Esophagus squamous epithelium (tissue), 4 donors: ENCODE data around the gene TCL1B.

Source experiments
- POLR2A ChIP-seq, 4 donors: fragments of 450-650 bp; IDR thresholded peaks; one replicate each; pipeline ENCODE4 v1.6.1; 2017; ENCODE audit warnings: antibody characterized with exemption in 4 of 4, mild to moderate bottlenecking in 4 of 4, moderate library complexity in 3 of 4
- TF ChIP-seq, protein P1 (sequence below), 6 experiments: fragments of 450-650 bp in 4 of 6; fragments of 200-600 bp in 2 of 6; sonication (generic) in 2 of 6; IDR thresholded peaks; one replicate each; pipeline ENCODE4 v1.5.1; 2016 to 2019; ENCODE audit warnings: antibody characterized with exemption in 6 of 6, mild to moderate bottlenecking in 4 of 6, moderate library complexity in 4 of 6

DNA sequence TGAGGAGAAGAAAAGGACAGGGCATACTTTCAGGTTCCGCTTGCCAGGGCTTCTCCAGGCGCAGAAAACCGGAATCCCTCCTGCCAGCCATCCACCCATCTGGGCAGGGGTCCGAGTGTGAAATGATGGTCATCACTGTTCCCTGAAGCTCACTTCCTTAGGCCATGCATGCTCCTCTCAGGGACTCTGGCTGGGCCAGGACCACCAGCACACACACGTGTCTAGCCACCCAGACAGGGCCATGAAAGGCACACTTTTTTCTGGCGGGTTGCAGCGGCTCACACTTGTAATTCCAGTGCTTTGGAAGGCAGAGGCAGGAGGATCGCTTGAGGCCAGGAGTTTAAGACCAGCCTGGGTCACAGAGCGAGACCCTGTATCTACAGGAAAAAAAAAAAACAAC lies 26.2 kb downstream of the TCL1B start:
- TF ChIP-seq, protein P1, sequence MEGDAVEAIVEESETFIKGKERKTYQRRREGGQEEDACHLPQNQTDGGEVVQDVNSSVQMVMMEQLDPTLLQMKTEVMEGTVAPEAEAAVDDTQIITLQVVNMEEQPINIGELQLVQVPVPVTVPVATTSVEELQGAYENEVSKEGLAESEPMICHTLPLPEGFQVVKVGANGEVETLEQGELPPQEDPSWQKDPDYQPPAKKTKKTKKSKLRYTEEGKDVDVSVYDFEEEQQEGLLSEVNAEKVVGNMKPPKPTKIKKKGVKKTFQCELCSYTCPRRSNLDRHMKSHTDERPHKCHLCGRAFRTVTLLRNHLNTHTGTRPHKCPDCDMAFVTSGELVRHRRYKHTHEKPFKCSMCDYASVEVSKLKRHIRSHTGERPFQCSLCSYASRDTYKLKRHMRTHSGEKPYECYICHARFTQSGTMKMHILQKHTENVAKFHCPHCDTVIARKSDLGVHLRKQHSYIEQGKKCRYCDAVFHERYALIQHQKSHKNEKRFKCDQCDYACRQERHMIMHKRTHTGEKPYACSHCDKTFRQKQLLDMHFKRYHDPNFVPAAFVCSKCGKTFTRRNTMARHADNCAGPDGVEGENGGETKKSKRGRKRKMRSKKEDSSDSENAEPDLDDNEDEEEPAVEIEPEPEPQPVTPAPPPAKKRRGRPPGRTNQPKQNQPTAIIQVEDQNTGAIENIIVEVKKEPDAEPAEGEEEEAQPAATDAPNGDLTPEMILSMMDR (IDR thresholded peaks at IDR 0.05): no peak
- TF ChIP-seq POLR2A (IDR thresholded peaks at IDR 0.05): no peak
